H1 (cell line): ENCODE results near the gene MYH11. TPM values are rescaled to one million over a fixed set of nuclear protein-coding genes. Genes with fewer than 3 reads are reported as not detected.

Experiments used
- CTCF ChIA-PET: fragments of 300-600 bp; sonication (Branson Sonifier 250); formaldehyde crosslinking; loops from one replicate; lab custom pipeline; 2021; ENCODE audit not compliant: partially characterized antibody; lab: Charles Lee
- POLR2A ChIA-PET: fragments of 300-600 bp; sonication (Branson Sonifier 250); formaldehyde crosslinking; loops from one replicate; lab custom pipeline; 2021; ENCODE audit warnings: inconsistent platforms; ENCODE audit not compliant: partially characterized antibody; lab: Charles Lee
- DNase-seq, 2 experiments: peaks; one replicate each; pipeline versions ENCODE4 v3.0.0 to v3.0.0-alpha.2; 2010 to 2022; ENCODE audit warnings: low spot score in 2 of 2, low read depth in 1 of 2, mixed read lengths in 1 of 2
- FAIRE-seq: peaks from 2 replicates; lab custom pipeline; 2011; peaks lifted over from hg19 to GRCh38; lab: Jason Lieb, UNC
- H2AFZ ChIP-seq: 2 replicates; pipeline ENCODE4 v1.8.1; 2012; ENCODE audit warnings: low read length, inconsistent platforms
- H2AK5ac ChIP-seq: 2 replicates; pipeline ENCODE4 v1.6.1; 2013; ENCODE audit warnings: low read depth, low read length
- H2BK120ac ChIP-seq: replicated peaks from 2 replicates; pipeline ENCODE3; 2013; ENCODE audit warnings: low read depth, low read length, inconsistent platforms
- H2BK12ac ChIP-seq: 2 replicates; pipeline ENCODE4 v1.6.1; 2013; ENCODE audit warnings: low read depth, low read length
- H2BK15ac ChIP-seq: 2 replicates; pipeline ENCODE4 v1.6.1; 2013; ENCODE audit warnings: low read length
- H2BK20ac ChIP-seq: 2 replicates; pipeline ENCODE4 v1.6.1; 2013; ENCODE audit warnings: low read length
- H2BK5ac ChIP-seq: 2 replicates; pipeline ENCODE4 v1.6.1; 2013; ENCODE audit warnings: low read depth, low read length
- H3K14ac ChIP-seq: 2 replicates; pipeline ENCODE4 v1.6.1; 2013; ENCODE audit warnings: inconsistent platforms; ENCODE audit not compliant: insufficient read length
- H3K18ac ChIP-seq: 2 replicates; pipeline ENCODE4 v1.6.1; 2013; ENCODE audit warnings: low read length; ENCODE audit errors: extremely low read depth
- H3K23ac ChIP-seq: 2 replicates; pipeline ENCODE4 v1.6.1; 2013; ENCODE audit warnings: inconsistent platforms; ENCODE audit not compliant: insufficient read length
- H3K23me2 ChIP-seq: 2 replicates; pipeline ENCODE4 v1.6.1; 2013; ENCODE audit warnings: low read depth, low read length
- H3K27ac ChIP-seq: 2 replicates; pipeline ENCODE4 v1.6.1; 2011; ENCODE audit warnings: low read depth, low read length, inconsistent platforms
- H3K27me3 ChIP-seq, 4 experiments: replicated peaks in 1 of 4; 1 replicate in 1 of 4; 2 replicates in 3 of 4; pipeline versions ENCODE4 v1.6.1 to v1.8.1; 2011 to 2013; ENCODE audit warnings: low read length in 3 of 4, mild to moderate bottlenecking in 3 of 4, inconsistent platforms in 2 of 4, mixed read lengths in 2 of 4, moderate library complexity in 1 of 4; ENCODE audit not compliant: control insufficient read depth in 3 of 4, insufficient read depth in 3 of 4; ENCODE audit errors: extremely low read depth in 1 of 4
- H3K36me3 ChIP-seq, 4 experiments: 2 replicates each; pipeline versions ENCODE4 v1.6.1 to v1.8.1; 2011 to 2013; ENCODE audit warnings: mild to moderate bottlenecking in 4 of 4, low read length in 3 of 4, moderate library complexity in 2 of 4, control low read depth in 1 of 4, inconsistent platforms in 1 of 4; ENCODE audit not compliant: insufficient read depth in 4 of 4, control insufficient read depth in 2 of 4
- H3K4ac ChIP-seq: replicated peaks from 2 replicates; pipeline ENCODE3; 2013; ENCODE audit warnings: low read length, low read depth, mixed read lengths, inconsistent platforms; ENCODE audit not compliant: insufficient read length
- H3K4me1 ChIP-seq, 4 experiments: replicated peaks in 1 of 4; 1 replicate in 1 of 4; 2 replicates in 3 of 4; pipeline versions ENCODE4 v1.6.1 to v1.8.1; 2011 to 2013; ENCODE audit warnings: low read length in 3 of 4, inconsistent platforms in 2 of 4, mixed read lengths in 1 of 4; ENCODE audit not compliant: insufficient read depth in 4 of 4, control insufficient read depth in 3 of 4
- H3K4me2 ChIP-seq, 2 experiments: 2 replicates each; pipeline versions ENCODE4 v1.6.1 to v1.8.1; 2011 to 2013; ENCODE audit warnings: low read depth in 2 of 2, low read length in 2 of 2, control low read depth in 1 of 2, inconsistent platforms in 1 of 2, mild to moderate bottlenecking in 1 of 2; ENCODE audit not compliant: insufficient read depth in 1 of 2
- H3K4me3 ChIP-seq, 4 experiments: fragments of 200-600, 300-600 bp in 1 of 4; sonication (generic), shearing (Covaris generic), sonication (Bioruptor Twin) in 1 of 4; 2 replicates each; pipeline versions ENCODE4 v1.5.1 to v1.8.1; 2011 to 2016; ENCODE audit warnings: low read length in 4 of 4, low read depth in 3 of 4, control low read depth in 2 of 4, inconsistent platforms in 2 of 4, mild to moderate bottlenecking in 2 of 4, mixed read lengths in 1 of 4, moderate library complexity in 1 of 4; ENCODE audit not compliant: insufficient read depth in 2 of 4; ENCODE audit errors: extremely low read depth in 1 of 4
- H3K56ac ChIP-seq: replicated peaks from 2 replicates; pipeline ENCODE3; 2013; ENCODE audit warnings: low read depth, mild to moderate bottlenecking, mixed read lengths, low read length, inconsistent platforms; ENCODE audit not compliant: insufficient read length
- H3K79me1 ChIP-seq: 2 replicates; pipeline ENCODE4 v1.6.1; 2013; ENCODE audit warnings: low read depth, low read length, control low read depth
- H3K79me2 ChIP-seq, 2 experiments: 2 replicates each; pipeline versions ENCODE4 v1.6.1 to v1.8.1; 2012 to 2013; ENCODE audit warnings: low read length in 2 of 2, mild to moderate bottlenecking in 2 of 2, inconsistent platforms in 1 of 2; ENCODE audit not compliant: insufficient read depth in 2 of 2, control insufficient read depth in 1 of 2
- H3K9ac ChIP-seq, 4 experiments: replicated peaks in 1 of 4; 1 replicate in 1 of 4; 2 replicates in 3 of 4; pipeline versions ENCODE4 v1.6.1 to v1.8.1; 2011 to 2013; ENCODE audit warnings: low read depth in 3 of 4, low read length in 3 of 4, control low read depth in 2 of 4, mild to moderate bottlenecking in 2 of 4, moderate library complexity in 2 of 4, inconsistent platforms in 1 of 4; ENCODE audit errors: extremely low read depth in 1 of 4
- H3K9me3 ChIP-seq, 2 experiments: 2 replicates each; pipeline versions ENCODE4 v1.6.1 to v1.8.1; 2012 to 2013; ENCODE audit warnings: mild to moderate bottlenecking in 2 of 2, moderate library complexity in 2 of 2, control low read depth in 1 of 2, inconsistent platforms in 1 of 2, low read depth in 1 of 2, low read length in 1 of 2, mixed read lengths in 1 of 2; ENCODE audit not compliant: insufficient read depth in 2 of 2
- H4K20me1 ChIP-seq, 2 experiments: replicated peaks in 1 of 2; 2 replicates each; pipeline versions ENCODE3 to v1.8.1; 2011 to 2013; ENCODE audit warnings: inconsistent platforms in 2 of 2, low read length in 2 of 2, mild to moderate bottlenecking in 1 of 2; ENCODE audit not compliant: insufficient read depth in 2 of 2, control insufficient read depth in 1 of 2
- H4K5ac ChIP-seq: 2 replicates; pipeline ENCODE4 v1.6.1; 2013; ENCODE audit warnings: low read length, low read depth, mixed read lengths, inconsistent platforms; ENCODE audit not compliant: insufficient read length
- H4K8ac ChIP-seq: 2 replicates; pipeline ENCODE4 v1.8.0; 2013; ENCODE audit warnings: mild to moderate bottlenecking, moderate library complexity, low read length, inconsistent platforms; ENCODE audit not compliant: insufficient read depth; ENCODE audit errors: extremely low read depth
- H4K91ac ChIP-seq: replicated peaks from 2 replicates; pipeline ENCODE3; 2013; ENCODE audit warnings: low read length, mixed read lengths, inconsistent platforms; ENCODE audit not compliant: insufficient read length
- BRCA1 ChIP-seq: IDR thresholded peaks from 2 replicates; pipeline ENCODE4 v1.6.1; 2012; ENCODE audit warnings: low read depth, low read length, improper control_type of control experiment
- CEBPB ChIP-seq: IDR thresholded peaks from 2 replicates; pipeline ENCODE4 v1.6.1; 2012; ENCODE audit warnings: low read depth, low read length
- CTBP2 ChIP-seq: IDR thresholded peaks from 2 replicates; pipeline ENCODE4 v1.7.0; 2011; ENCODE audit warnings: borderline replicate concordance, mild to moderate bottlenecking, moderate library complexity, mixed read lengths, low read length; ENCODE audit not compliant: insufficient read depth, insufficient read length
- EZH2 ChIP-seq: fragments of 200-600 bp; sonication (generic); IDR thresholded peaks from 2 replicates; pipeline ENCODE4 v1.7.1; 2012; ENCODE audit warnings: low read depth, mild to moderate bottlenecking, moderate library complexity, low read length, inconsistent platforms; ENCODE audit not compliant: severe bottlenecking
- GABPA ChIP-seq: IDR thresholded peaks from 2 replicates; pipeline ENCODE4 v1.6.1; 2011; ENCODE audit warnings: mild to moderate bottlenecking, low read length, moderate library complexity, borderline replicate concordance; ENCODE audit not compliant: insufficient read depth
- HDAC2 ChIP-seq, 2 experiments: fragments of 300-600 bp in 1 of 2; sonication (generic) in 1 of 2; IDR thresholded peaks; 2 replicates each; pipeline ENCODE4 v1.6.1; 2011 to 2012; ENCODE audit warnings: low read depth in 2 of 2, low read length in 2 of 2, mild to moderate bottlenecking in 2 of 2, moderate library complexity in 2 of 2, borderline replicate concordance in 1 of 2, inconsistent platforms in 1 of 2
- HDAC6 ChIP-seq: IDR thresholded peaks from one replicate; pipeline ENCODE4 v1.7.1; 2012; ENCODE audit warnings: low read depth, mild to moderate bottlenecking, inconsistent platforms, low read length, moderate library complexity
- MAFK ChIP-seq: IDR thresholded peaks from 2 replicates; pipeline ENCODE4 v1.6.1; 2012; ENCODE audit warnings: low read depth, mild to moderate bottlenecking, improper control_type of control experiment, low read length
- PHF8 ChIP-seq: fragments of 200-600 bp; sonication (generic); conservative IDR thresholded peaks from 2 replicates; pipeline ENCODE4 v1.7.1; 2012; ENCODE audit warnings: low read depth, mild to moderate bottlenecking, inconsistent platforms, low read length, moderate library complexity
- SIX5 ChIP-seq: IDR thresholded peaks from 2 replicates; pipeline ENCODE4 v1.6.1; 2011; ENCODE audit warnings: mild to moderate bottlenecking, low read depth, low read length
- TEAD4 ChIP-seq: IDR thresholded peaks from 2 replicates; pipeline ENCODE4 v1.6.1; 2012; ENCODE audit warnings: low read depth, low read length, inconsistent platforms, mixed read lengths
- WGBS, 2 experiments: shearing (Covaris generic) in 1 of 2; methylation state at CpG; one replicate each; pipeline versions ENCODE4 v1.1.6 to v1.1.7; 2013 to 2015; ENCODE audit warnings: low lambda C conversion rate in 2 of 2, mixed read lengths in 2 of 2, inconsistent platforms in 1 of 2, low coverage in 1 of 2, missing lambda C conversion rate in 1 of 2; ENCODE audit not compliant: insufficient replicate concordance in 2 of 2, insufficient coverage in 1 of 2, insufficient read length in 1 of 2; ENCODE audit errors: extremely low coverage in 1 of 2, missing lambda C conversion rate in 1 of 2; 5-methylcytosine and 5-hydroxymethylcytosine counted together
- polyA plus RNA-seq, 7 experiments: library from polyadenylated mRNA; depleted of rRNA in 3 of 7; stranded (reverse) in 5 of 7; unstranded in 2 of 7; fragments of >200 nt in 5 of 7; fragments of 200-250 nt in 2 of 7; gene quantifications; 1 replicate in 5 of 7; 2 replicates in 1 of 7; 4 replicates in 1 of 7; pipeline versions ENCODE4 v1.2.1 to v1.2.3, GENCODE V29; 2011 to 2013; ENCODE audit warnings: missing spikeins in 2 of 7, mixed read lengths in 2 of 7
- total RNA-seq: library from RNA; stranded (reverse); fragmentation: NEBNext Ultra II Directional; extraction: Animal tissue kit (Norgen Biotek cat#: 25700); gene quantifications from 2 replicates; pipeline ENCODE4 v1.2.1, GENCODE V29; 2021

The MYH11 gene
- total and polyA plus RNA-seq, 2 of the 8 experiments (the other 6 are each of a cell fraction or from before 2014, with no cell fraction given) = 0.11 to 0.78 TPM

DNA sequence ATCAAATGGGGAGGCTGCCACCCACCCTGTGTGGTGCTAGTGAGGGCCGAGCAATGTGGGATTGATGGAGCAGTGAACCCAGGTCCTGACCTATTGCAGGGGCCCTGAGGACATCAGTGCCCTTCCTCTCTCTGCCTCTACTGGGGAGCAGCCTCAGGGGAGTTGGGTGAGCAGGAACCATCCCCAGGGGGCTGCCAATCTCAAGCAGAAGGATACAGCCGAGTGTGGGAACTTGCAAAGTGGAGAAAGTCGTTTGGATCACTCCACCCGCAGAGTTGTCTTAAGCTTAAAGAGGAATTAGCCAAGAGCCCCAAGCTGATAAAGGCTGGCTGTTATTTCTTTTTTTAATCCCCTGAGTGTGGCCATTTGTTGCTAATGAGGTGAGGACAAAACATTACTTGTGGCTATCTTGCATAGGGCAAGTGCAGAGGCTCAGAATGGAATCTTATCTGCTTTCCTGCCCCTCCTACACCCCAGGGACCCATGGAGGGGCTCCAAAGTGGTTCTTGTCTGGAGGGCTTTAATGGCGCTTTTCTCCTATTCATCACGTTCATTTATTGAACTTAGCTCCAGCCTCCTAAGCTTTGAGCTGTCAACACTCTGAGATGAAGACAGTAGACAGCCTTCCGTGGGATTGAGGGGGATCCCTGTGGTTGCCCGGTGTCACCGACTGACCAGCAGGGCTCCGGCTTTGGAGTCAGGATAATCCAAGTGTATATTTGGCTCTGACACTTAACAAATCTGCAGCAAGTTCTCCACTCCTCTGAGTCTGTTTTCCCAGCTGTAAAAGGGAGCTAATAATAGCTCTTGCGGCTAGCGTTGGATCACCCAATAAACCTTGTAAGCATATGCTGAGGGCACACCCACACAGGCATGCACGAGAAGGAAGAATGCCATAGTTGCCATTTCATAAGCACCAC, 45.1 kb downstream of the MYH11 start:
- Histone ChIP-seq H2BK120ac (no peak overlapping the region), H3K23ac (no peak overlapping the region), H3K4me2 (no peak overlapping the region), H3K23me2 (no peaks in the 10 kb centered on the region), H2BK15ac (no peak overlapping the region), H3K4me1 (peaks cover 0 to 13% (median 6%) of the 10 kb centered on the region in 4 experiments; a peak in 6 of 7 replicates), H4K20me1 (no peaks in the 10 kb centered on the region), H3K14ac (no peak overlapping the region), H2BK12ac (no peak overlapping the region), H3K79me1 (no peaks in the 10 kb centered on the region), H4K91ac (no peak overlapping the region), H2AK5ac (no peak overlapping the region), H3K79me2 (no peaks in the 10 kb centered on the region), H4K5ac (no peak overlapping the region), H3K18ac (no peak overlapping the region), H3K4ac (no peak overlapping the region), H3K56ac (no peak overlapping the region), H3K27me3 (0 out of 7 replicates have a peak, but pooled peaks cover 0 to 2% (median 0%) of the 10 kb centered on the region in 4 experiments), H3K27ac (no peak overlapping the region), H4K8ac (no peak overlapping the region), H2BK20ac (no peak overlapping the region), H2BK5ac (no peak overlapping the region), H3K4me3 (no peak overlapping the region), H3K9me3 (peaks cover 4 to 9% of the 10 kb centered on the region in 2 experiments; a peak in 1 of 4 replicates), H2AFZ (no peak overlapping the region), H3K36me3 (no peaks in the 10 kb centered on the region), H3K9ac (no peak overlapping the region)
- CTCF ChIA-PET = interaction anchor here (0.6 to 3.9 kb wide), 9 partner anchors 10 to 372 kb away, joined by 3 to 18 read pairs (median 3); no protein-coding TSS in a partner anchor
- FAIRE-seq (no peak), DNase-seq (no peak)
- 86% methylated on average over 13 of the region's 13 CpGs; no CpG with 5 or more reads in 1 of the 2 experiments for WGBS, 2 experiments
- POLR2A ChIA-PET = interaction anchor here (1.2 kb wide), 1 partner anchor 47 kb away, joined by 3 read pairs; no protein-coding TSS in a partner anchor
- TF ChIP-seq PHF8 (no peak), MAFK (no peak), BRCA1 (no peak), CEBPB (no peak), GABPA (no peak), HDAC6 (no peak), EZH2 (no peak), CTBP2 (no peak), SIX5 (no peak), TEAD4 (no peak), HDAC2 (IDR thresholded peaks at IDR 0.05; ENCODE audit: borderline replicate concordance in 1 of 2, low read depth in 2 of 2, low read length in 2 of 2) (no peak)
